ENCODE data around the gene SLC6A5.

DNA sequence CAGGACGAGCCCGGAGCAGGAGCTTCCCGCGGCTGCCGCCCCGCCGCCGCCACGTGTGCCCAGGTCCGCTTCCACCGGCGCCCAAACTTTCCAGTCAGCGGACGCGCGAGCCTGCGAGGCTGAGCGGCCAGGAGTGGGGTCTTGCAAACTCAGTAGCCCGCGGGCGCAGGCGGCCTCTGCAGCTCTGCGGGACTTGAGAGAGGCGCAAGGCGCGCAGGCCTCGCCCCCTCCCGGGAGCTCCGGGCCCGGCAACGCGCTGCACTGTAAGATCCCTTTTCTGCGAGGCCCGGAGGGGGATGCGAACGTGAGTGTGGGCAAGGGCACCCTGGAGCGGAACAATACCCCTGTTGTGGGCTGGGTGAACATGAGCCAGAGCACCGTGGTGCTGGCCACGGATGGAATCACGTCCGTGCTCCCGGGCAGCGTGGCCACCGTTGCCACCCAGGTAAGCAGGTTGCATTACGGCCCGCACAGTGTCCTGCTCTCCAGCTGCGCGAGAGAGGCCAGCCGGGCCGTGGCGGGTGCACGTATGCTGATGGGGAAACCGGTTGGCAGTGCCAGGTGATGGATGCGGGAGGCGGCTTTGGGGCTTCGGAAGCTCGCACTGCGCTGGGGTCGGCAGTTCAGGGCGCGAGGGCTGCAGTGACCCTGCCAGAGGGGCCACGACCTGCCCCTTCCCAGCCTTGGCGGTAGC is 2.0 kb downstream of the SLC6A5 start:
- TF ChIP-seq, protein P1, sequence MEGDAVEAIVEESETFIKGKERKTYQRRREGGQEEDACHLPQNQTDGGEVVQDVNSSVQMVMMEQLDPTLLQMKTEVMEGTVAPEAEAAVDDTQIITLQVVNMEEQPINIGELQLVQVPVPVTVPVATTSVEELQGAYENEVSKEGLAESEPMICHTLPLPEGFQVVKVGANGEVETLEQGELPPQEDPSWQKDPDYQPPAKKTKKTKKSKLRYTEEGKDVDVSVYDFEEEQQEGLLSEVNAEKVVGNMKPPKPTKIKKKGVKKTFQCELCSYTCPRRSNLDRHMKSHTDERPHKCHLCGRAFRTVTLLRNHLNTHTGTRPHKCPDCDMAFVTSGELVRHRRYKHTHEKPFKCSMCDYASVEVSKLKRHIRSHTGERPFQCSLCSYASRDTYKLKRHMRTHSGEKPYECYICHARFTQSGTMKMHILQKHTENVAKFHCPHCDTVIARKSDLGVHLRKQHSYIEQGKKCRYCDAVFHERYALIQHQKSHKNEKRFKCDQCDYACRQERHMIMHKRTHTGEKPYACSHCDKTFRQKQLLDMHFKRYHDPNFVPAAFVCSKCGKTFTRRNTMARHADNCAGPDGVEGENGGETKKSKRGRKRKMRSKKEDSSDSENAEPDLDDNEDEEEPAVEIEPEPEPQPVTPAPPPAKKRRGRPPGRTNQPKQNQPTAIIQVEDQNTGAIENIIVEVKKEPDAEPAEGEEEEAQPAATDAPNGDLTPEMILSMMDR (IDR thresholded peaks at IDR 0.05) = no peak
- TF ChIP-seq POLR2A (IDR thresholded peaks at IDR 0.05) = no peak
